MM.1S (cell line): ENCODE results near the gene HYAL1.

ENCODE experiments used
- DNase-seq: peaks from one replicate; pipeline ENCODE4 v3.0.0-alpha.2; 2015
- H2AFZ ChIP-seq: fragments of 300-600 bp; sonication (generic); 2 replicates; pipeline ENCODE4 v1.6.0; 2016; ENCODE audit warnings: antibody characterized with exemption, low read length
- H3F3A ChIP-seq: fragments of 300-600 bp; sonication (generic); 2 replicates; pipeline ENCODE4 v1.6.1; 2016; ENCODE audit warnings: mild to moderate bottlenecking, antibody characterized with exemption, low read length, moderate library complexity, mixed read lengths; ENCODE audit not compliant: insufficient read depth
- H3K27ac ChIP-seq: fragments of 300-600 bp; sonication (generic); 2 replicates; pipeline ENCODE4 v1.5.1; 2016; ENCODE audit warnings: mild to moderate bottlenecking, low read length
- H3K27me3 ChIP-seq: fragments of 300-600 bp; sonication (generic); replicated peaks from 2 replicates; pipeline ENCODE4 v1.6.0; 2016; ENCODE audit warnings: low read length; ENCODE audit not compliant: insufficient read depth
- H3K36me3 ChIP-seq: fragments of 300-600 bp; sonication (generic); replicated peaks from 2 replicates; pipeline ENCODE4 v1.6.1; 2016; ENCODE audit warnings: mild to moderate bottlenecking, low read length, mixed read lengths; ENCODE audit not compliant: insufficient read depth
- H3K4me1 ChIP-seq: fragments of 300-600 bp; sonication (generic); 2 replicates; pipeline ENCODE4 v1.6.1; 2016; ENCODE audit warnings: low read length, mixed read lengths
- H3K4me2 ChIP-seq: fragments of 300-600 bp; sonication (generic); 2 replicates; pipeline ENCODE4 v1.6.0; 2016; ENCODE audit warnings: low read depth, low read length
- H3K4me3 ChIP-seq: fragments of 300-600 bp; sonication (generic); 2 replicates; pipeline ENCODE4 v1.5.1; 2016; ENCODE audit warnings: low read length, mixed read lengths
- H3K79me2 ChIP-seq: fragments of 300-600 bp; sonication (generic); 2 replicates; pipeline ENCODE4 v1.6.1; 2016; ENCODE audit warnings: mixed run types, low read length, mixed read lengths
- H3K9ac ChIP-seq: fragments of 300-600 bp; sonication (generic); 2 replicates; pipeline ENCODE4 v1.6.1; 2016; ENCODE audit warnings: low read length, mixed read lengths
- H3K9me2 ChIP-seq: fragments of 300-600 bp; sonication (generic); replicated peaks from 2 replicates; pipeline ENCODE4 v1.6.1; 2016; ENCODE audit warnings: mild to moderate bottlenecking, low read length, mixed read lengths; ENCODE audit not compliant: insufficient read depth
- H3K9me3 ChIP-seq: fragments of 300-600 bp; sonication (generic); replicated peaks from 2 replicates; pipeline ENCODE4 v1.6.1; 2016; ENCODE audit warnings: mild to moderate bottlenecking, low read length, mixed read lengths; ENCODE audit not compliant: insufficient read depth
- H4K20me1 ChIP-seq: fragments of 300-600 bp; sonication (generic); 2 replicates; pipeline ENCODE4 v1.6.1; 2016; ENCODE audit warnings: mild to moderate bottlenecking, low read length, moderate library complexity, mixed read lengths; ENCODE audit not compliant: insufficient read depth
- CTCF ChIP-seq: fragments of 300-600 bp; sonication (generic); IDR thresholded peaks from 2 replicates; pipeline ENCODE4 v1.5.1; 2016; ENCODE audit warnings: antibody characterized with exemption, low read length, mixed read lengths
- EZH2 ChIP-seq: fragments of 300-600 bp; sonication (generic); optimal IDR thresholded peaks from 2 replicates; pipeline ENCODE3; 2017; ENCODE audit warnings: low read depth, mild to moderate bottlenecking, antibody characterized with exemption, low read length, mixed read lengths
- EZH2phosphoT487 ChIP-seq: fragments of 300-600 bp; sonication (generic); IDR thresholded peaks from 2 replicates; pipeline ENCODE4 v1.6.1; 2018; ENCODE audit warnings: antibody characterized with exemption, low read length

Gene HYAL1

GRCh38 chr3:50258029-50258680 lies 45.2 kb downstream of the HYAL1 start:
- peaks cover 8% of the 10 kb centered on the region for H3K36me3 ChIP-seq
- no peak overlapping the region for H3K27ac ChIP-seq
- peaks cover 6% of the 10 kb centered on the region; the same call in 1 of the 2 replicates for H3K4me1 ChIP-seq
- H3K9ac ChIP-seq = no peak overlapping the region
- no peaks in the 10 kb centered on the region for H3K79me2 ChIP-seq
- no peaks in the 10 kb centered on the region for H3K27me3 ChIP-seq
- H4K20me1 ChIP-seq = no peaks in the 10 kb centered on the region
- no peak overlapping the region for H3K4me2 ChIP-seq
- no peaks in the 10 kb centered on the region for H3K9me3 ChIP-seq
- no peak overlapping the region for H3K4me3 ChIP-seq
- no peak overlapping the region for H2AFZ ChIP-seq
- TF ChIP-seq EZH2 = no peak
- no peak for TF ChIP-seq CTCF
- no peak for TF ChIP-seq EZH2phosphoT487
- DNase-seq = no peak
- H3K9me2 ChIP-seq = no peaks in the 10 kb centered on the region
- 0 out of 2 replicates have a peak, but pooled peaks cover 6% of the 10 kb centered on the region for H3F3A ChIP-seq

- H3F3A ChIP-seq = 0 out of 2 replicates have a peak, but pooled peaks cover 6% of the 10 kb centered on the region
- no peak overlapping the region for H3K4me2 ChIP-seq
- no peaks in the 10 kb centered on the region for H4K20me1 ChIP-seq
- no peak overlapping the region for H3K9ac ChIP-seq
- TF ChIP-seq EZH2 = no peak
- TF ChIP-seq CTCF = peak; percentile 60
- TF ChIP-seq EZH2phosphoT487 = no peak
- no peak overlapping the region for H2AFZ ChIP-seq
- DNase-seq = peak; percentile 29
- no peak overlapping the region for H3K27ac ChIP-seq
- no peaks in the 10 kb centered on the region for H3K27me3 ChIP-seq
- no peak overlapping the region for H3K4me3 ChIP-seq
- peaks cover under 1% of the 10 kb centered on the region; the same call in 1 of the 2 replicates for H3K79me2 ChIP-seq
- H3K36me3 ChIP-seq = peaks cover 8% of the 10 kb centered on the region
- no peaks in the 10 kb centered on the region for H3K9me2 ChIP-seq
- no peaks in the 10 kb centered on the region for H3K9me3 ChIP-seq
- H3K4me1 ChIP-seq = peaks cover 6% of the 10 kb centered on the region; the same call in 1 of the 2 replicates
Measured at GRCh38 chr3:50256978-50257890, 46.1 kb downstream of the HYAL1 start.

GRCh38 chr3:50255251-50255615 lies 48.1 kb downstream of the HYAL1 start:
- Histone ChIP-seq H4K20me1 (peaks cover 2% of the 10 kb centered on the region; the same call in 1 of the 2 replicates), H3K36me3 (peaks cover 8% of the 10 kb centered on the region), H2AFZ (no peak overlapping the region), H3K4me1 (no peaks in the 10 kb centered on the region), H3K4me2 (no peak overlapping the region), H3K27ac (no peak overlapping the region), H3K79me2 (peaks cover 19% of the 10 kb centered on the region), H3K27me3 (no peaks in the 10 kb centered on the region), H3K4me3 (no peak overlapping the region), H3K9me2 (no peaks in the 10 kb centered on the region), H3K9me3 (no peaks in the 10 kb centered on the region), H3F3A (0 out of 2 replicates have a peak, but pooled peaks cover 6% of the 10 kb centered on the region), H3K9ac (no peak overlapping the region)
- no peak for TF ChIP-seq CTCF
- TF ChIP-seq EZH2phosphoT487 = no peak
- TF ChIP-seq EZH2 = no peak
- no peak for DNase-seq
